PC-9 (cell line): Measurements from ENCODE around the gene PCSK1N. TPM values are rescaled to one million over a fixed set of nuclear protein-coding genes. Genes with fewer than 3 reads are reported as not detected.
"Not testable (repeated sequence)": the region's sequence is repeated elsewhere in the genome, so short reads cannot be mapped to it uniquely, and the experiment has no call there.

Experiments
- Bru-seq: library from RNA; stranded (reverse); fragments of 400-500 nt; gene quantifications from one replicate; lab custom pipeline; 2021; lab: Mats Ljungman, UMichigan
- BruChase-seq, 2 experiments: library from RNA; stranded (reverse); fragments of 400-500 nt; gene quantifications; one replicate each; lab custom pipeline; 2021; lab: Mats Ljungman, UMichigan
- BruUV-seq: library from RNA; stranded (reverse); fragments of 400-500 nt; replicated peaks from 2 replicates; lab custom pipeline; 2021; lab: Mats Ljungman, UMichigan
- CTCF ChIA-PET: fragments of 300-600 bp; sonication (Branson Sonifier 250); formaldehyde crosslinking; loops from one replicate; lab custom pipeline; 2022; ENCODE audit warnings: antibody characterized with exemption; lab: Charles Lee
- POLR2A ChIA-PET: fragments of 300-600 bp; sonication (Branson Sonifier 250); formaldehyde crosslinking; loops from one replicate; lab custom pipeline; 2022; ENCODE audit warnings: antibody characterized with exemption; ENCODE audit not compliant: unreplicated experiment; lab: Charles Lee
- DNase-seq, 2 experiments: peaks; one replicate each; pipeline versions ENCODE4 v3.0.0 to v3.0.0-alpha.2; 2015 to 2022; ENCODE audit warnings: mixed read lengths in 1 of 2
- H2AFZ ChIP-seq: fragments of 200-600 bp; sonication (generic); 2 replicates; pipeline ENCODE4 v1.8.1; 2017; ENCODE audit warnings: antibody characterized with exemption
- H3F3A ChIP-seq: fragments of 200-600 bp; sonication (generic); 2 replicates; pipeline ENCODE4 v1.8.1; 2017; ENCODE audit warnings: antibody characterized with exemption, mild to moderate bottlenecking, low read depth; ENCODE audit not compliant: insufficient read depth
- H3K27ac ChIP-seq: fragments of 200-600 bp; sonication (generic); 2 replicates; pipeline ENCODE4 v1.6.1; 2016; ENCODE audit warnings: mixed run types
- H3K27me3 ChIP-seq: fragments of 200-600 bp; sonication (generic); 2 replicates; pipeline ENCODE4 v1.6.1; 2016; ENCODE audit warnings: low read depth, mixed run types; ENCODE audit not compliant: insufficient read depth
- H3K36me3 ChIP-seq: fragments of 200-600 bp; sonication (generic); 2 replicates; pipeline ENCODE4 v1.6.1; 2016; ENCODE audit warnings: low read depth, mixed run types
- H3K4me1 ChIP-seq: fragments of 200-600 bp; sonication (generic); replicated peaks from 2 replicates; pipeline ENCODE4 v1.6.1; 2016; ENCODE audit warnings: mixed run types; ENCODE audit not compliant: insufficient read depth
- H3K4me2 ChIP-seq: fragments of 200-600 bp; sonication (generic); 2 replicates; pipeline ENCODE4 v1.6.1; 2017; ENCODE audit warnings: mixed run types
- H3K4me3 ChIP-seq: fragments of 200-600 bp; sonication (generic); 2 replicates; pipeline ENCODE4 v1.6.1; 2016; ENCODE audit warnings: mixed run types
- H3K79me2 ChIP-seq: fragments of 200-600 bp; sonication (generic); 2 replicates; pipeline ENCODE4 v1.6.1; 2017; ENCODE audit warnings: low read depth, mixed run types
- H3K9me2 ChIP-seq: fragments of 200-600 bp; sonication (generic); 2 replicates; pipeline ENCODE4 v1.8.1; 2017; ENCODE audit warnings: mild to moderate bottlenecking; ENCODE audit not compliant: insufficient read depth
- H3K9me3 ChIP-seq: fragments of 200-600 bp; sonication (generic); 2 replicates; pipeline ENCODE4 v1.8.1; 2016; ENCODE audit warnings: low read depth; ENCODE audit not compliant: insufficient read depth
- H4K20me1 ChIP-seq: fragments of 200-600 bp; sonication (generic); 2 replicates; pipeline ENCODE4 v1.8.1; 2017; ENCODE audit not compliant: insufficient read depth
- CTCF ChIP-seq: fragments of 200-600 bp; sonication (generic); conservative IDR thresholded peaks from 2 replicates; pipeline ENCODE4 v1.6.1; 2017; ENCODE audit warnings: mixed run types, antibody characterized with exemption, mild to moderate bottlenecking, moderate library complexity
- EZH2 ChIP-seq: fragments of 200-600 bp; sonication (generic); IDR thresholded peaks from 2 replicates; pipeline ENCODE4 v1.8.0; 2017; ENCODE audit warnings: antibody characterized with exemption, low read depth
- intact Hi-C: fragments of 100-400 bp; cut with micrococcal nuclease; formaldehyde crosslinking; loops from one replicate; pipeline ENCODE4 v1.10.0; 2022; ENCODE audit not compliant: unreplicated experiment
- long read RNA-seq: library from polyadenylated mRNA; stranded (forward); transcript quantifications from one replicate; pipeline ENCODE4 v2.0.0, GENCODE V29; 2022
- total RNA-seq: library from RNA; stranded (reverse); gene quantifications from 2 replicates; pipeline ENCODE4 v1.2.3, GENCODE V29; 2021

The PCSK1N gene, protein sequence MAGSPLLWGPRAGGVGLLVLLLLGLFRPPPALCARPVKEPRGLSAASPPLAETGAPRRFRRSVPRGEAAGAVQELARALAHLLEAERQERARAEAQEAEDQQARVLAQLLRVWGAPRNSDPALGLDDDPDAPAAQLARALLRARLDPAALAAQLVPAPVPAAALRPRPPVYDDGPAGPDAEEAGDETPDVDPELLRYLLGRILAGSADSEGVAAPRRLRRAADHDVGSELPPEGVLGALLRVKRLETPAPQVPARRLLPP
- total RNA-seq (not detected in 2 replicates), Bru-seq, nascent RNA (not detected), BruChase-seq, experiment 1, labeled RNA remaining after a 2-hour chase (not detected), BruChase-seq, experiment 2, labeled RNA remaining after a 6-hour chase (not detected)
- long read RNA-seq: 0 reads

DNA sequence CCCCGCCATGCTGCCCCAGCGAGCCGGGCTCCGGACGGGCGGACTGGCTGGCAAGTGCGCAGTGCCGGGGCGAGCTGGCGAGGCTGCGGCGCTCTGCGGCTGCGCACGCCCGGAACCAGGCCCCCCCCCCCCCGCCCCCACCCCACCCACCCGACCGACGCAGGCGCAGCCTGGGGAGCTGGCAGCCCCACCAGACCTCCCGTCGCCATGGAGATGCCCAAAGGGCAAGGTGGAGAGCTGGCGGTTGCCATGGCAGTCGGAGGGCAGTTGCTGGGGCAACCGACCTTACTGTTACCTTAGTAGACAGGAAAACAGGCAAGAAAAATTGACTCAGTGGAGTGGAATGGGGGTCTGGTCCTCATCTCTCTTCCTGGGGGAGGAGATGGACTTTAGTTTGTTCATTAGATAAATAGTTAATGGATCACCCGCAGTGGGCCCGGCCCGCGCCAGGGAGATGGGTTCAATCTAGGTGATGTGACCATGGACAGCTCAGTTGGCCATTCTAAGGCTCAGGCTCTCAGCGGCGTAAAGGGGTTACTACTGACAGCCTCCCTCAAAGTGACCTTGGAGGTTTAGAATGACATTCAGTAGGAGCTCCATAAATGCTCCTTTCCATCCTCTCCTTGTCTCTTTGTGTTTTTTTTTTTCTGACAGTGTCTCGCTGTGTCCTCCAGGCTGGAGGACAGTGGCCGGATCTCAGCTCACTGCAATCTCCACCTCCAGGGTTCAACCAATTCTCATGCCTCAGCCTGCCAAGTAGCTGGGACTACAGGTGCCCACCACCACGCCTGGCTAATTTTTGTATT, at the start of gene PCSK1N:
Gene PCSK1N (minus strand): TSS at position 87 of the 806 bp plus-strand sequence. CDS start 78 bp downstream, at position 9.
- H3K9me3 ChIP-seq: no peaks in the 10 kb centered on the region
- H3K4me3 ChIP-seq: no peak within 1 kb of the TSS
- ChIA-PET POLR2A (interaction anchor here (0.7 kb wide), 1 partner anchor 11 kb away, joined by 9 read pairs; no protein-coding TSS in a partner anchor), CTCF (no interaction called here)
- BruUV-seq: no TSS peak
- H3K36me3 ChIP-seq: no peaks in the 10 kb centered on the region
- no peaks in the 10 kb centered on the region for H3K4me1 ChIP-seq
- no peak within 1 kb of the TSS for H2AFZ ChIP-seq
- no peak within 1 kb of the TSS for H3K4me2 ChIP-seq
- no peak for DNase-seq
- no peaks in the 10 kb centered on the region for H3K27me3 ChIP-seq
- intact Hi-C loops: no loop called here
- H3K79me2 ChIP-seq: no peaks in the 10 kb centered on the region
- H4K20me1 ChIP-seq: no peaks in the 10 kb centered on the region
- no peaks in the 10 kb centered on the region for H3K9me2 ChIP-seq
- no peak for TF ChIP-seq EZH2
- H3K27ac ChIP-seq: no peak within 1 kb of the TSS
- no peaks in the 10 kb centered on the region for H3F3A ChIP-seq

GRCh38 chrX:48883729-48884128, 48.3 kb upstream of the PCSK1N start:
- no peaks in the 10 kb centered on the region for H3K79me2 ChIP-seq
- H3K4me2 ChIP-seq: no peak overlapping the region
- no peaks in the 10 kb centered on the region for H3F3A ChIP-seq
- no peak overlapping the region for H2AFZ ChIP-seq
- no TSS peak for BruUV-seq
- intact Hi-C loops: no loop called here
- H3K9me2 ChIP-seq: no peaks in the 10 kb centered on the region
- ChIA-PET POLR2A (no interaction called here), CTCF (no interaction called here)
- TF ChIP-seq CTCF (no peak), EZH2 (no peak)
- no peaks in the 10 kb centered on the region for H3K9me3 ChIP-seq
- no peak for DNase-seq
- H3K36me3 ChIP-seq: no peaks in the 10 kb centered on the region
- no peak overlapping the region for H3K4me3 ChIP-seq
- H3K27me3 ChIP-seq: no peaks in the 10 kb centered on the region
- no peak overlapping the region for H3K27ac ChIP-seq
- no peaks in the 10 kb centered on the region for H4K20me1 ChIP-seq
- H3K4me1 ChIP-seq: no peaks in the 10 kb centered on the region

GRCh38 chrX:48876944-48877343, 41.5 kb upstream of the PCSK1N start:
- H3K27ac ChIP-seq, H2AFZ ChIP-seq, H3K9me3 ChIP-seq, H3K36me3 ChIP-seq, H3K27me3 ChIP-seq, H3K4me1 ChIP-seq, H3K4me3 ChIP-seq, CTCF ChIA-PET, H3K9me2 ChIP-seq, H3K79me2 ChIP-seq, BruUV-seq, POLR2A ChIA-PET, H3F3A ChIP-seq, H4K20me1 ChIP-seq, DNase-seq, H3K4me2 ChIP-seq, intact Hi-C loops: not testable (repeated sequence)

DNA sequence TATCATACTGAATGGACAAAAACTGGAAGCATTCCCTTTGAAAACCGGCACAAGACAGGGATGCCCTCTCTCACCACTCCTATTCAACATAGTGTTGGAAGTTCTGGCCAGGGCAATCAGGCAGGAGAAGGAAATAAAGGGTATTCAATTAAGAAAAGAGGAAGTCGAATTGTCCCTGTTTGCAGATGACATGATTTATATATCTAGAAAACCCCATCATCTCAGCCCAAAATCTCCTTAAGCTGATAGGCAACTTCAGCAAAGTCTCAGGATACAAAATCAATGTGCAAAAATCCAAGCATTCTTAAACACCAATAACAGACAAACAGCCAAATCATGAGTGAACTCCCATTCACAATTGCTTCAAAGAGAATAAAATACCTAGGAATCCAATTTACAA, 36.6 kb upstream of the PCSK1N start:
- H4K20me1 ChIP-seq, H3K36me3 ChIP-seq, intact Hi-C loops, H3K9me2 ChIP-seq, H3F3A ChIP-seq, H3K4me3 ChIP-seq, H3K4me2 ChIP-seq, POLR2A ChIA-PET, H3K27ac ChIP-seq, H3K9me3 ChIP-seq, H2AFZ ChIP-seq, H3K27me3 ChIP-seq, H3K4me1 ChIP-seq, BruUV-seq, H3K79me2 ChIP-seq, CTCF ChIA-PET, DNase-seq: not testable (repeated sequence)
